Measurements from ENCODE around the gene ASS1.

Gene ASS1

GRCh38 chr9:130500340-130501180 is 55.8 kb downstream of the ASS1 start:
- no peak for TF ChIP-seq EZH2phosphoT487 (conservative IDR thresholded peaks at IDR 0.05; ENCODE audit: low read length)
- TF ChIP-seq CTCF (IDR thresholded peaks at IDR 0.05; ENCODE audit: insufficient read depth, low read length, poor library complexity, severe bottlenecking) = no peak
- Histone ChIP-seq H4K20me1 (ENCODE audit: low read depth, low read length) (no peaks in the 10 kb centered on the region), H3K27ac (ENCODE audit: low read depth, low read length) (no peak overlapping the region), H3F3A (ENCODE audit: insufficient read depth) (no peaks in the 10 kb centered on the region), H3K4me3 (ENCODE audit: insufficient read depth, low read length, poor library complexity, severe bottlenecking) (no peak overlapping the region), H3K9me3 (ENCODE audit: insufficient read depth, low read length) (no peaks in the 10 kb centered on the region), H2AFZ (ENCODE audit: low read depth, low read length, severe bottlenecking) (no peak overlapping the region), H3K9me2 (replicated peaks; ENCODE audit: insufficient read depth, low read length) (no peaks in the 10 kb centered on the region), H3K9ac (ENCODE audit: low read length) (no peak overlapping the region), H3K36me3 (ENCODE audit: low read length) (no peaks in the 10 kb centered on the region), H3K27me3 (ENCODE audit: low read length) (no peaks in the 10 kb centered on the region), H3K79me2 (ENCODE audit: insufficient read depth, low read length) (no peaks in the 10 kb centered on the region), H3K4me2 (ENCODE audit: low read depth, low read length, poor library complexity, severe bottlenecking) (no peak overlapping the region)

- H3K9me3 ChIP-seq (ENCODE audit: insufficient read depth, low read length) = no peaks in the 10 kb centered on the region
- no peak overlapping the region for H2AFZ ChIP-seq (ENCODE audit: low read depth, low read length, severe bottlenecking)
- no peak for TF ChIP-seq EZH2phosphoT487 (conservative IDR thresholded peaks at IDR 0.05; ENCODE audit: low read length)
- TF ChIP-seq CTCF (IDR thresholded peaks at IDR 0.05; ENCODE audit: insufficient read depth, low read length, poor library complexity, severe bottlenecking) = no peak
- H3K4me2 ChIP-seq (ENCODE audit: low read depth, low read length, poor library complexity, severe bottlenecking) = no peak overlapping the region
- no peaks in the 10 kb centered on the region for H3K9me2 ChIP-seq (replicated peaks; ENCODE audit: insufficient read depth, low read length)
- H3K4me3 ChIP-seq (ENCODE audit: insufficient read depth, low read length, poor library complexity, severe bottlenecking) = no peak overlapping the region
- no peaks in the 10 kb centered on the region for H3F3A ChIP-seq (ENCODE audit: insufficient read depth)
- no peaks in the 10 kb centered on the region for H3K79me2 ChIP-seq (ENCODE audit: insufficient read depth, low read length)
- no peaks in the 10 kb centered on the region for H4K20me1 ChIP-seq (ENCODE audit: low read depth, low read length)
- no peaks in the 10 kb centered on the region for H3K27me3 ChIP-seq (ENCODE audit: low read length)
- no peaks in the 10 kb centered on the region for H3K36me3 ChIP-seq (ENCODE audit: low read length)
- no peak overlapping the region for H3K27ac ChIP-seq (ENCODE audit: low read depth, low read length)
- H3K9ac ChIP-seq (ENCODE audit: low read length) = no peak overlapping the region
These were observed 56.9 kb downstream of the ASS1 start for GRCh38 chr9:130501639-130502038.

- Histone ChIP-seq H3F3A (ENCODE audit: insufficient read depth) (no peaks in the 10 kb centered on the region), H3K9ac (ENCODE audit: low read length) (no peak overlapping the region), H2AFZ (ENCODE audit: low read depth, low read length, severe bottlenecking) (no peak overlapping the region)
These were observed 63.5 kb downstream of the ASS1 start for GRCh38 chr9:130508218-130508617.

More at GRCh38 chr9:130508218-130508617, 63.5 kb downstream of the ASS1 start:
- H3K4me2 ChIP-seq (ENCODE audit: low read depth, low read length, poor library complexity, severe bottlenecking) = no peak overlapping the region
- no peaks in the 10 kb centered on the region for H3K36me3 ChIP-seq (ENCODE audit: low read length)
- no peaks in the 10 kb centered on the region for H3K9me3 ChIP-seq (ENCODE audit: insufficient read depth, low read length)
- no peaks in the 10 kb centered on the region for H3K79me2 ChIP-seq (ENCODE audit: insufficient read depth, low read length)
- H3K4me3 ChIP-seq (ENCODE audit: insufficient read depth, low read length, poor library complexity, severe bottlenecking) = no peak overlapping the region
- H3K9me2 ChIP-seq (replicated peaks; ENCODE audit: insufficient read depth, low read length) = no peaks in the 10 kb centered on the region
- H3K27me3 ChIP-seq (ENCODE audit: low read length) = no peaks in the 10 kb centered on the region
- no peaks in the 10 kb centered on the region for H4K20me1 ChIP-seq (ENCODE audit: low read depth, low read length)
- no peak overlapping the region for H3K27ac ChIP-seq (ENCODE audit: low read depth, low read length)
- TF ChIP-seq CTCF (IDR thresholded peaks at IDR 0.05; ENCODE audit: insufficient read depth, low read length, poor library complexity, severe bottlenecking) (no peak), EZH2phosphoT487 (conservative IDR thresholded peaks at IDR 0.05; ENCODE audit: low read length) (no peak)

All from SU-DHL-6 (cell line).